ENCODE data around the gene SYDE1.
A peak's percentile ranks its signal among the peaks of the same experiment; 100 is the strongest.

The SYDE1 gene

GRCh38 chr19:15120135-15121026 lies 13.2 kb downstream of the SYDE1 start:
- no peak for DNase-seq (ENCODE audit: low read depth, low spot score)
- no peak overlapping the region for H3K9ac ChIP-seq (ENCODE audit: insufficient read length, low read depth)
- TF ChIP-seq SUZ12 (IDR thresholded peaks at IDR 0.05; ENCODE audit: extremely low read depth, insufficient read depth, insufficient read length) = no peak
- TF ChIP-seq YY1 (IDR thresholded peaks at IDR 0.05; ENCODE audit: insufficient read depth, insufficient read length) = no peak
- no peak for TF ChIP-seq ZNF274 (IDR thresholded peaks at IDR 0.05; ENCODE audit: low read depth, low read length)
- H3K4me1 ChIP-seq (ENCODE audit: insufficient read depth, insufficient read length) = peaks cover 4% of the 10 kb centered on the region
- H3K4me3 ChIP-seq (ENCODE audit: insufficient read length, low read depth) = no peak overlapping the region
- no peaks in the 10 kb centered on the region for H3K27me3 ChIP-seq (ENCODE audit: insufficient read depth, insufficient read length)
- peaks cover 7% of the 10 kb centered on the region; the same call in 1 of the 2 replicates for H3K9me3 ChIP-seq (ENCODE audit: insufficient read depth, low read length)
- peaks cover 81% of the 10 kb centered on the region for H3K36me3 ChIP-seq (ENCODE audit: insufficient read depth, insufficient read length, low read length)

- Histone ChIP-seq H3K27me3 (ENCODE audit: insufficient read depth, insufficient read length) (no peaks in the 10 kb centered on the region), H3K9me3 (ENCODE audit: insufficient read depth, low read length) (peaks cover 7% of the 10 kb centered on the region; the same call in 1 of the 2 replicates), H3K4me1 (ENCODE audit: insufficient read depth, insufficient read length) (peaks cover 4% of the 10 kb centered on the region), H3K4me3 (ENCODE audit: insufficient read length, low read depth) (no peak overlapping the region), H3K9ac (ENCODE audit: insufficient read length, low read depth) (no peak overlapping the region), H3K36me3 (ENCODE audit: insufficient read depth, insufficient read length, low read length) (peaks cover 60% of the 10 kb centered on the region)
- no peak for DNase-seq (ENCODE audit: low read depth, low spot score)
- TF ChIP-seq SUZ12 (IDR thresholded peaks at IDR 0.05; ENCODE audit: extremely low read depth, insufficient read depth, insufficient read length) (no peak), YY1 (IDR thresholded peaks at IDR 0.05; ENCODE audit: insufficient read depth, insufficient read length) (no peak), ZNF274 (IDR thresholded peaks at IDR 0.05; ENCODE audit: low read depth, low read length) (no peak)
Observed at GRCh38 chr19:15122331-15123030, 15.3 kb downstream of the SYDE1 start.

- no peaks in the 10 kb centered on the region for H3K27me3 ChIP-seq (ENCODE audit: insufficient read depth, insufficient read length)
- no peak overlapping the region for H3K4me3 ChIP-seq (ENCODE audit: insufficient read length, low read depth)
- H3K36me3 ChIP-seq (ENCODE audit: insufficient read depth, insufficient read length, low read length) = peaks cover 52% of the 10 kb centered on the region
- TF ChIP-seq ZNF274 (IDR thresholded peaks at IDR 0.05; ENCODE audit: low read depth, low read length) (no peak), YY1 (IDR thresholded peaks at IDR 0.05; ENCODE audit: insufficient read depth, insufficient read length) (no peak), SUZ12 (IDR thresholded peaks at IDR 0.05; ENCODE audit: extremely low read depth, insufficient read depth, insufficient read length) (no peak)
- peak overlapping the region; percentile 3 for H3K9ac ChIP-seq (ENCODE audit: insufficient read length, low read depth)
- peaks cover 4% of the 10 kb centered on the region for H3K4me1 ChIP-seq (ENCODE audit: insufficient read depth, insufficient read length)
- peaks cover 7% of the 10 kb centered on the region; the same call in 1 of the 2 replicates for H3K9me3 ChIP-seq (ENCODE audit: insufficient read depth, low read length)
- DNase-seq (ENCODE audit: low read depth, low spot score) = no peak
Observed at GRCh38 chr19:15123031-15123890, 16.1 kb downstream of the SYDE1 start.

GRCh38 chr19:15123900-15124299 lies 16.7 kb downstream of the SYDE1 start:
- Histone ChIP-seq H3K36me3 (ENCODE audit: insufficient read depth, insufficient read length, low read length) (peaks cover 46% of the 10 kb centered on the region), H3K9me3 (ENCODE audit: insufficient read depth, low read length) (peaks cover 4% of the 10 kb centered on the region; the same call in 1 of the 2 replicates), H3K9ac (ENCODE audit: insufficient read length, low read depth) (peak overlapping the region; percentile 97), H3K4me1 (ENCODE audit: insufficient read depth, insufficient read length) (peaks cover 4% of the 10 kb centered on the region), H3K27me3 (ENCODE audit: insufficient read depth, insufficient read length) (no peaks in the 10 kb centered on the region), H3K4me3 (ENCODE audit: insufficient read length, low read depth) (peak overlapping the region; percentile 76)
- TF ChIP-seq SUZ12 (IDR thresholded peaks at IDR 0.05; ENCODE audit: extremely low read depth, insufficient read depth, insufficient read length) = no peak
- TF ChIP-seq YY1 (IDR thresholded peaks at IDR 0.05; ENCODE audit: insufficient read depth, insufficient read length) = no peak
- DNase-seq (ENCODE audit: low read depth, low spot score) = no peak

- TF ChIP-seq SUZ12 (IDR thresholded peaks at IDR 0.05; ENCODE audit: extremely low read depth, insufficient read depth, insufficient read length) (no peak), YY1 (IDR thresholded peaks at IDR 0.05; ENCODE audit: insufficient read depth, insufficient read length) (no peak), ZNF274 (IDR thresholded peaks at IDR 0.05; ENCODE audit: low read depth, low read length) (no peak)
- H3K27me3 ChIP-seq (ENCODE audit: insufficient read depth, insufficient read length) = no peaks in the 10 kb centered on the region
- peaks cover 4% of the 10 kb centered on the region for H3K4me1 ChIP-seq (ENCODE audit: insufficient read depth, insufficient read length)
- peak overlapping the region; percentile 97 for H3K9ac ChIP-seq (ENCODE audit: insufficient read length, low read depth)
- no peak for DNase-seq (ENCODE audit: low read depth, low spot score)
- peaks cover 39% of the 10 kb centered on the region for H3K36me3 ChIP-seq (ENCODE audit: insufficient read depth, insufficient read length, low read length)
- peak overlapping the region; percentile 76 for H3K4me3 ChIP-seq (ENCODE audit: insufficient read length, low read depth)
- H3K9me3 ChIP-seq (ENCODE audit: insufficient read depth, low read length) = no peaks in the 10 kb centered on the region
Observed at GRCh38 chr19:15124572-15125231, 17.5 kb downstream of the SYDE1 start.

GRCh38 chr19:15125232-15126067 lies 18.2 kb downstream of the SYDE1 start:
- H3K9ac ChIP-seq (ENCODE audit: insufficient read length, low read depth) = peak overlapping the region; percentile 97
- no peak for TF ChIP-seq ZNF274 (IDR thresholded peaks at IDR 0.05; ENCODE audit: low read depth, low read length)
- no peak for TF ChIP-seq SUZ12 (IDR thresholded peaks at IDR 0.05; ENCODE audit: extremely low read depth, insufficient read depth, insufficient read length)
- TF ChIP-seq YY1 (IDR thresholded peaks at IDR 0.05; ENCODE audit: insufficient read depth, insufficient read length) = no peak
- peak overlapping the region; percentile 76 for H3K4me3 ChIP-seq (ENCODE audit: insufficient read length, low read depth)
- no peaks in the 10 kb centered on the region for H3K9me3 ChIP-seq (ENCODE audit: insufficient read depth, low read length)
- H3K4me1 ChIP-seq (ENCODE audit: insufficient read depth, insufficient read length) = peaks cover 8% of the 10 kb centered on the region
- H3K36me3 ChIP-seq (ENCODE audit: insufficient read depth, insufficient read length, low read length) = peaks cover 32% of the 10 kb centered on the region
- DNase-seq (ENCODE audit: low read depth, low spot score) = peak; percentile 98
- H3K27me3 ChIP-seq (ENCODE audit: insufficient read depth, insufficient read length) = no peaks in the 10 kb centered on the region

All from NT2/D1 (cell line).